Transverse colon (tissue), 4 donors: ENCODE data around the gene FMNL3.

ENCODE experiments used
- CTCF ChIP-seq, 5 experiments: fragments of 200-600 bp in 3 of 5; fragments of 450-650 bp in 2 of 5; sonication (generic) in 3 of 5; IDR thresholded peaks; 1 replicate in 2 of 5; 2 replicates in 3 of 5; pipeline ENCODE4 v1.5.1; 2016 to 2017; ENCODE audit warnings: antibody characterized with exemption in 5 of 5, inconsistent platforms in 3 of 5, mild to moderate bottlenecking in 2 of 5, moderate library complexity in 1 of 5
- EP300 ChIP-seq: sonication (generic); formaldehyde crosslinking; IDR thresholded peaks from one replicate; pipeline ENCODE4 v1.6.1; 2017; ENCODE audit warnings: antibody characterized with exemption, low read depth
- POLR2A ChIP-seq: fragments of 450-650 bp; IDR thresholded peaks from one replicate; pipeline ENCODE4 v1.6.1; 2016; ENCODE audit warnings: antibody characterized with exemption, mild to moderate bottlenecking, moderate library complexity
- POLR2AphosphoS5 ChIP-seq, 3 donors: sonication (generic); formaldehyde crosslinking; IDR thresholded peaks; one replicate each; pipeline ENCODE4 v1.6.1; 2016; ENCODE audit warnings: antibody characterized with exemption in 3 of 3

GRCh38 chr12:49740930-49741881, 34.0 kb upstream of the FMNL3 start, which contains the start of gene TMBIM6:
- TF ChIP-seq POLR2AphosphoS5 (IDR thresholded peaks at IDR 0.05) (peak; percentile 98 to 100 (median 100)), CTCF (IDR thresholded peaks at IDR 0.05) (peak; percentile 85 to 99 (median 93)), POLR2A (peak; percentile 100), EP300 (no peak)
